T-helper 2 cell treated with Interferon-gamma antibody and Interleukin-4, amounts not matched to agents 5 μg/mL and 100 μg/mL, for 36 hours (primary cell): ENCODE results near the gene TRIM63.

Source experiments
- DNase-seq: peaks from one replicate; pipeline ENCODE4 v3.0.0; 2021; ENCODE audit warnings: low spot score
- H3K27ac Mint-ChIP-seq: one replicate; pipeline ENCODE4 v1.8.0; 2021; ENCODE audit warnings: mild to moderate bottlenecking, mixed read lengths
- H3K27me3 Mint-ChIP-seq: one replicate; pipeline ENCODE4 v1.8.0; 2021; ENCODE audit warnings: low read depth, mixed read lengths
- H3K36me3 Mint-ChIP-seq: one replicate; pipeline ENCODE4 v1.8.0; 2021; ENCODE audit warnings: low read depth, mixed read lengths
- H3K4me1 Mint-ChIP-seq: one replicate; pipeline ENCODE4 v1.8.0; 2021; ENCODE audit warnings: low read depth, mixed read lengths
- H3K4me3 Mint-ChIP-seq: one replicate; pipeline ENCODE4 v1.8.0; 2022; ENCODE audit warnings: mild to moderate bottlenecking, moderate library complexity, mixed read lengths
- H3K9me3 Mint-ChIP-seq: one replicate; pipeline ENCODE4 v1.8.0; 2021; ENCODE audit warnings: mixed read lengths

Gene TRIM63

GRCh38 chr1:26078286-26079177 lies 11.1 kb upstream of the TRIM63 start:
- H3K27ac Mint-ChIP-seq, result no peak overlapping the region
- H3K27me3 Mint-ChIP-seq, result peaks cover 37% of the 10 kb centered on the region
- no peak overlapping the region for H3K4me3 Mint-ChIP-seq
- peaks cover 15% of the 10 kb centered on the region for H3K4me1 Mint-ChIP-seq
- H3K36me3 Mint-ChIP-seq, result no peaks in the 10 kb centered on the region
- no peak for DNase-seq
- H3K9me3 Mint-ChIP-seq, result no peaks in the 10 kb centered on the region

GRCh38 chr1:26077524-26077923 lies 10.1 kb upstream of the TRIM63 start:
- Mint-ChIP-seq H3K9me3 (no peaks in the 10 kb centered on the region), H3K4me3 (no peak overlapping the region), H3K27ac (no peak overlapping the region), H3K4me1 (peaks cover 15% of the 10 kb centered on the region), H3K27me3 (peaks cover 42% of the 10 kb centered on the region), H3K36me3 (no peaks in the 10 kb centered on the region)
- no peak for DNase-seq

GRCh38 chr1:26075421-26076144 lies 8.2 kb upstream of the TRIM63 start:
- Mint-ChIP-seq H3K4me3 (peak overlapping the region; percentile 10), H3K36me3 (no peaks in the 10 kb centered on the region), H3K27me3 (peaks cover 53% of the 10 kb centered on the region), H3K9me3 (no peaks in the 10 kb centered on the region), H3K4me1 (peaks cover 15% of the 10 kb centered on the region), H3K27ac (no peak overlapping the region)
- DNase-seq, result no peak

DNA sequence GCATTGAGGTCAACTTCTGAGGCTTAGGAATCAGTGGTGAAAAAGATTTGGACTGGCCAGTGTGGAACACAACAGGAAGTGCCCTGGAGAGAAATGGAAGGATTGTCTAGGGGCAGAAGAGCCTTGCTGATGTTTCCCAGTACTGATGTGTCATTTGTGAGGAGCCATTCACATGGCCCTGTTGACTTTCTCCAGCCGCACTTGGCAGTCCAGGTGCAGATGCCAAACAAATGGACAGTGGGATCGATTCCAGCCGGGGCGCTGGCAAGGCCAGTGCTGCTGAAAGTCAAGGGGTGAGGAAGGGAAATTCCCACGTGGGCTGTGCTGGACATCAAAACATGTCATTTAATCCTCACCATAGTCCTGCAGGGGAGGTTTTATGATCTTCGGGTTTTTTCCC lies 4.9 kb upstream of the TRIM63 start:
- Mint-ChIP-seq H3K27ac (no peak overlapping the region), H3K9me3 (no peaks in the 10 kb centered on the region), H3K4me1 (peaks cover 15% of the 10 kb centered on the region), H3K36me3 (no peaks in the 10 kb centered on the region), H3K4me3 (no peak overlapping the region), H3K27me3 (peaks cover 53% of the 10 kb centered on the region)
- no peak for DNase-seq

DNA sequence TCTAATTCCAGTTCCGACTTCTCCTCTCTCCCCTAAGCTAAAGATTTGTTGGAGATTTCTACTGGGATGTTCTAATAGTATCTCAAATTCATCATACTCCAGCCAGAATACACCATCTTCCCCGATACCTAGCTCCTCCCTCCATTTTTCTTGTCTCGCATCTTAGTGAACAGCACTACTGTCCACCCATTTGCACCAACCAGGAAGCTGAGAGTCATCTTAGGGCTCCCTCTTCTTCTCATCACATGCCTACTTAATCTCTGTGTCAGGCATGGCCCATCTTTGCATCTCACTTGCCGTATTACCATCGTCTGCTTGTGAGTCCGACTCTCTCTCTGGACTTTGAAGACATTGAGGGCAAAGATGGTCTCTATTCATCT lies 3.5 kb upstream of the TRIM63 start:
- Mint-ChIP-seq H3K9me3 (no peaks in the 10 kb centered on the region), H3K4me1 (peaks cover 10% of the 10 kb centered on the region), H3K4me3 (no peak overlapping the region), H3K27me3 (peaks cover 51% of the 10 kb centered on the region), H3K36me3 (no peaks in the 10 kb centered on the region), H3K27ac (no peak overlapping the region)
- DNase-seq, result no peak

GRCh38 chr1:26070296-26070962 lies 3.0 kb upstream of the TRIM63 start:
- no peak overlapping the region for H3K4me3 Mint-ChIP-seq
- H3K27me3 Mint-ChIP-seq, result peaks cover 48% of the 10 kb centered on the region
- H3K27ac Mint-ChIP-seq, result no peak overlapping the region
- H3K4me1 Mint-ChIP-seq, result peaks cover 5% of the 10 kb centered on the region
- H3K36me3 Mint-ChIP-seq, result no peaks in the 10 kb centered on the region
- no peak for DNase-seq
- H3K9me3 Mint-ChIP-seq, result no peaks in the 10 kb centered on the region

- no peak overlapping the region for H3K27ac Mint-ChIP-seq
- peaks cover 46% of the 10 kb centered on the region for H3K27me3 Mint-ChIP-seq
- H3K36me3 Mint-ChIP-seq, result no peaks in the 10 kb centered on the region
- H3K9me3 Mint-ChIP-seq, result no peaks in the 10 kb centered on the region
- peaks cover 2% of the 10 kb centered on the region for H3K4me1 Mint-ChIP-seq
- DNase-seq, result no peak
- no peak overlapping the region for H3K4me3 Mint-ChIP-seq
These were observed 2.5 kb upstream of the TRIM63 start for GRCh38 chr1:26069941-26070295.

- Mint-ChIP-seq H3K27me3 (peaks cover 39% of the 10 kb centered on the region), H3K4me3 (no peak overlapping the region), H3K4me1 (no peaks in the 10 kb centered on the region), H3K36me3 (no peaks in the 10 kb centered on the region), H3K27ac (no peak overlapping the region), H3K9me3 (no peaks in the 10 kb centered on the region)
- DNase-seq, result no peak
These were observed 573 bp downstream of the TRIM63 start for GRCh38 chr1:26066857-26067256.

- no peaks in the 10 kb centered on the region for H3K36me3 Mint-ChIP-seq
- DNase-seq, result no peak
- no peak overlapping the region for H3K27ac Mint-ChIP-seq
- H3K27me3 Mint-ChIP-seq, result peaks cover 38% of the 10 kb centered on the region
- H3K9me3 Mint-ChIP-seq, result no peaks in the 10 kb centered on the region
- no peaks in the 10 kb centered on the region for H3K4me1 Mint-ChIP-seq
- H3K4me3 Mint-ChIP-seq, result no peak overlapping the region
These were observed 1.3 kb downstream of the TRIM63 start for GRCh38 chr1:26066160-26066559.

DNA sequence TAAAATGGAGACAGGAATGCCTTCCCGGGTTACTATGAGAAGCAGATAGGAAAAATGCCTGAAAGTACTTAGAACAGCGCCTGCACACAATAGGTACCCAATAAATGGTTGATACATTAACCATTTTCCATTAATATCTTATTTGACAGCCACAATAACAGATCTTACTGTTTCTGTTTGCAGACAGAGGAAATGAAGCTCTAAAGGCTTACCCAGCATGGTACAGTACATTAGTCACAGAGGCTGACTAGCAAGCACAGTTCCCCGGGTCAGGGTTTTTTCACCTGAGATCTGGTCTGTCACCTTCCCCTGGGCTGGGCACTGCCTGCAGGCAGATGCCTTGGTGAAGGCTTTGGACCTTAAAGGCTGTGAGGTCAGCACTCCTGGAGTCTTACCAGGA lies 2.9 kb downstream of the TRIM63 start:
- Mint-ChIP-seq H3K9me3 (no peaks in the 10 kb centered on the region), H3K4me3 (no peak overlapping the region), H3K4me1 (no peaks in the 10 kb centered on the region), H3K27me3 (peaks cover 40% of the 10 kb centered on the region), H3K27ac (no peak overlapping the region), H3K36me3 (no peaks in the 10 kb centered on the region)
- no peak for DNase-seq

DNA sequence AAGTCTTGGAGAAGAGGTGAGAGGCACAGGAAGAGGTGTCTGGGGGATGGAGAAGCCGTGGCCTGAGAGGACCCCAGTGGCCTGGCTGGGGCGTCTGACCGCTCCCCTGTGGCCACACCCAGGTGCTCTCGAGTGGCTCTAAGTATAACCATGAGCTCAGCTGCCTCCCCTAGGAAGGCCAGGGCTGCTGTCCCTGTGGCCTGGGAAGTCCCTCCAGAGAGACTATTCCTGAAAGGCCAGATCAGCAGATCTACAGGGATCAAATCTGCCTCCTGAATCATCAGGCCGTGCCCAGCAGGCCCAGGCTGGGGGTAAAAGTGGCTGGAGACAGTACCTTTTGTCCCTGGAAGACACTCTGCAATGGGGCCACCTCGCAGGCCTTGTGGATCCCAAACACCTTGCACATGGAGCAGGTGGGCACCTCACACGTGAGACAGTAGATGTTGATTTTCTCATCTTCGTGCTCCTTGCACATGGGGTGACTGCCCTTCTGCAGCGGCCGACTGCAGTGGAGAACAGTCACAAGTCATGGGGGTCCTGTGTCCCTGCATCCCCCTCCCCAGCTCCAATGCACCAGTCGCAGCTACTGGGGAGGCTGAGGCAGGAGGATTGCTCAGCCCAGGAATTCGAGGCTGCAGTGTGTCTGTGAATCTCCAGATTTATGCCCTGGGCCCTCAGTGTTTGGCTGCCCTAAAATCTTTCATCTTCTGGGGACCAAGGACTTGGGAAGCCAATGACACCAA lies 6.4 kb downstream of the TRIM63 start:
- H3K27ac Mint-ChIP-seq, result no peak overlapping the region
- no peaks in the 10 kb centered on the region for H3K4me1 Mint-ChIP-seq
- H3K36me3 Mint-ChIP-seq, result no peaks in the 10 kb centered on the region
- no peak overlapping the region for H3K4me3 Mint-ChIP-seq
- peaks cover 45% of the 10 kb centered on the region for H3K27me3 Mint-ChIP-seq
- H3K9me3 Mint-ChIP-seq, result no peaks in the 10 kb centered on the region
- no peak for DNase-seq

GRCh38 chr1:26059906-26060305 lies 7.5 kb downstream of the TRIM63 start:
- no peak for DNase-seq
- Mint-ChIP-seq H3K9me3 (no peaks in the 10 kb centered on the region), H3K36me3 (no peaks in the 10 kb centered on the region), H3K27ac (no peak overlapping the region), H3K4me3 (no peak overlapping the region), H3K4me1 (no peaks in the 10 kb centered on the region), H3K27me3 (peaks cover 50% of the 10 kb centered on the region)

DNA sequence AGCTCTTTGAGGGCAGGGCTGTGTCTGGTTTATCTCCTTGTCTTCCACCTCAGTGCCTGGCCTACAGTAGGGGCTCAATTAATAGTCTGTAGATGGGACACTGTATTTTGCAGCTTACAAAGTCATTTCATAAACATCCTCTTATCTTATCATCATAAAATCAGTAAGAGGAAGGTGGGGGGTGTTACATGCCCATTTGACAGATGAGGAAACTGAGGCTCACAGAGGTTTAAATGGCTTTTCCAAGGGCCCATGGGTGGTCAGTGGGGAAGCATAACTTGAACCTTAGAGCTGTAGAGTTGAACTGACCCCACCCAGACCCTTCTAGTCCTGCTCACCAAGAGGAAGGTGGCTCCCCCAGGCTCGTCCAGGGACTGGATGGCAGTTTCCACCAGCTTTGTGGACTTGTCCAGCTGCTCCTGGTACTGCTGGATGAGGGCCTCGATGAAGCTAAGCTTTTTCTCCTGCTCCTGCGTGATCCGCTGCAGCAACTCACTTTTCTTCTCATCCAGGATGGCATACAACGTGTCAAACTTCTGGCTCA lies 9.3 kb downstream of the TRIM63 start:
- Mint-ChIP-seq H3K27me3 (peaks cover 57% of the 10 kb centered on the region), H3K36me3 (no peaks in the 10 kb centered on the region), H3K27ac (no peak overlapping the region), H3K4me1 (no peaks in the 10 kb centered on the region), H3K9me3 (no peaks in the 10 kb centered on the region), H3K4me3 (no peak overlapping the region)
- no peak for DNase-seq
